Breast epithelium (tissue), 4 donors: ENCODE measurements around the gene DIMT1. TPM values are rescaled to one million over a fixed set of nuclear protein-coding genes. Genes with fewer than 3 reads are reported as not detected.

ENCODE experiments used
- DNase-seq, 2 donors: peaks; one replicate each; pipeline ENCODE4 v3.0.0-alpha.2; 2019; ENCODE audit warnings: low spot score in 2 of 2
- H3K27ac ChIP-seq, 2 donors: fragments of 200-600 bp; sonication (generic) in 1 of 2; one replicate each; pipeline ENCODE4 v1.5.1; 2016 to 2019; ENCODE audit warnings: mild to moderate bottlenecking in 1 of 2
- H3K27me3 ChIP-seq, 2 donors: fragments of 200-600 bp; sonication (generic) in 1 of 2; one replicate each; pipeline versions ENCODE4 v1.5.1 to v1.6.0; 2017 to 2019; ENCODE audit warnings: control low read depth in 1 of 2, mild to moderate bottlenecking in 1 of 2
- H3K36me3 ChIP-seq: fragments of 200-600 bp; one replicate; pipeline ENCODE4 v1.5.1; 2019
- H3K4me1 ChIP-seq, 2 donors: fragments of 200-600 bp; sonication (generic); one replicate each; pipeline ENCODE4 v1.5.1; 2016 to 2019; ENCODE audit warnings: control low read depth in 1 of 2
- H3K4me3 ChIP-seq, 3 donors: fragments of 200-600 bp; sonication (generic); 1 replicate in 2 of 3; 2 replicates in 1 of 3; pipeline ENCODE4 v1.5.1; 2016 to 2019; ENCODE audit warnings: mild to moderate bottlenecking in 3 of 3, moderate library complexity in 2 of 3
- H3K9me3 ChIP-seq, 2 donors: fragments of 200-600 bp; sonication (generic) in 1 of 2; one replicate each; pipeline ENCODE4 v1.5.1; 2016 to 2019; ENCODE audit warnings: control low read depth in 1 of 2
- POLR2A ChIP-seq: fragments of 450-650 bp; IDR thresholded peaks from one replicate; pipeline ENCODE4 v1.6.1; 2016; ENCODE audit warnings: antibody characterized with exemption, mild to moderate bottlenecking, moderate library complexity
- POLR2AphosphoS5 ChIP-seq, 3 donors: sonication (generic); formaldehyde crosslinking; IDR thresholded peaks; one replicate each; pipeline ENCODE4 v1.6.1; 2017; ENCODE audit warnings: antibody characterized with exemption in 3 of 3
- intact Hi-C: fragments of 100-400 bp; cut with DNase I; formaldehyde crosslinking; loops from one replicate; pipeline ENCODE4 v1.15.1; 2023; ENCODE audit warnings: low total_unique reads
- total RNA-seq, 3 donors: library from RNA; depleted of rRNA; stranded (reverse); fragments of >200 nt; gene quantifications; one replicate each; pipeline ENCODE4 v1.1.0, GENCODE V29; 2016
- TF ChIP-seq, protein P1 (sequence below), 3 donors: fragments of 450-650 bp; IDR thresholded peaks; one replicate each; pipeline ENCODE4 v1.5.1; 2016 to 2017; ENCODE audit warnings: antibody characterized with exemption in 3 of 3, mild to moderate bottlenecking in 3 of 3, moderate library complexity in 3 of 3

DIMT1 gene
- total RNA-seq, 3 donors from 2014 or later: 34.5 to 38.3 (median 38.1) TPM

DNA sequence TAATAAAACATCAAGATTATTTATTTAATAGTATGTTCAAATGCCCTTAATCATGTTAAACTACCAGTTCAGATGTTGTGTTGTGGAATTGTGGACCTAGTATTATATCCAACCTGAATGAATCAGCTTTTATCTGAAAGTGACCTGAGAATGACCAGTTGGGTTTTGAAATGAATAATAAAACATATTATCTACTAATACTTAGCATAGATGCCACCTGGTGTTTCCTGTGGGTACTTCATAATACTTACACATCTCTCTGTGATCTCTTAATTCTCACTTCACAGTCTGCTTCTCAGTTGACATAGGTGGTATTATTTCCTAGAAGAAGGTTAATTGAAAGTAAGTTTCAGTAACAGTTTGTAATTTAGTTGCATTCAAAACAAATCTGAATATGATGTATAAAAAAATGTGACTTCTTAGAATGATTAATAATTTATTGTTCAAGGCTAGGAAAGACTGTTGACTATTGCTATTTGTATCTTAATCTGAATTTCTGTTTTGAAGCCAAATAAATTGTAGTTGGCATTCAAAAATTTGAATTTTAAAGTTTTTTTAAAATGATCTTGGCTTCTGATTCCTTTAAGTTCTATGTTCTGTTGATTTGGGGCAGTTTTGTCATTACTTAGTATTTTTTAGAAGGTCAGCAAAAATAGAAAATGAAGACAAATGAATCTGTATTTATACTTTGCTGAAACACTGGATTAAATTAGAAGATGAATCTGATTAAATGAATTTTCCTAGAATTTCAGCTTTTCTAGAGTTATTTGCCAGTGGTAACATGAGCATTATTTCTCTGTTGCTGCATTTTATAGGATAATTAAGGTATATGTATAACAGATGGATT, 49.5 kb downstream of the DIMT1 start:
- Histone ChIP-seq H3K27me3 (no peaks in the 10 kb centered on the region), H3K4me3 (no peak overlapping the region), H3K9me3 (no peaks in the 10 kb centered on the region), H3K36me3 (no peaks in the 10 kb centered on the region), H3K27ac (no peak overlapping the region), H3K4me1 (no peaks in the 10 kb centered on the region)
- intact Hi-C loops: no loop called here
- TF ChIP-seq, protein P1, sequence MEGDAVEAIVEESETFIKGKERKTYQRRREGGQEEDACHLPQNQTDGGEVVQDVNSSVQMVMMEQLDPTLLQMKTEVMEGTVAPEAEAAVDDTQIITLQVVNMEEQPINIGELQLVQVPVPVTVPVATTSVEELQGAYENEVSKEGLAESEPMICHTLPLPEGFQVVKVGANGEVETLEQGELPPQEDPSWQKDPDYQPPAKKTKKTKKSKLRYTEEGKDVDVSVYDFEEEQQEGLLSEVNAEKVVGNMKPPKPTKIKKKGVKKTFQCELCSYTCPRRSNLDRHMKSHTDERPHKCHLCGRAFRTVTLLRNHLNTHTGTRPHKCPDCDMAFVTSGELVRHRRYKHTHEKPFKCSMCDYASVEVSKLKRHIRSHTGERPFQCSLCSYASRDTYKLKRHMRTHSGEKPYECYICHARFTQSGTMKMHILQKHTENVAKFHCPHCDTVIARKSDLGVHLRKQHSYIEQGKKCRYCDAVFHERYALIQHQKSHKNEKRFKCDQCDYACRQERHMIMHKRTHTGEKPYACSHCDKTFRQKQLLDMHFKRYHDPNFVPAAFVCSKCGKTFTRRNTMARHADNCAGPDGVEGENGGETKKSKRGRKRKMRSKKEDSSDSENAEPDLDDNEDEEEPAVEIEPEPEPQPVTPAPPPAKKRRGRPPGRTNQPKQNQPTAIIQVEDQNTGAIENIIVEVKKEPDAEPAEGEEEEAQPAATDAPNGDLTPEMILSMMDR (IDR thresholded peaks at IDR 0.05): peak; percentile 47 to 73 (median 67)
- no peak for TF ChIP-seq POLR2AphosphoS5 (IDR thresholded peaks at IDR 0.05)
- TF ChIP-seq POLR2A: no peak
- no peak for DNase-seq

- no peaks in the 10 kb centered on the region for H3K9me3 ChIP-seq
- DNase-seq: no peak
- H3K27me3 ChIP-seq: no peaks in the 10 kb centered on the region
- no peak for TF ChIP-seq POLR2AphosphoS5 (IDR thresholded peaks at IDR 0.05)
- H3K4me1 ChIP-seq: no peaks in the 10 kb centered on the region
- no peak overlapping the region for H3K27ac ChIP-seq
- no peak overlapping the region for H3K4me3 ChIP-seq
- intact Hi-C loops: no loop called here
- H3K36me3 ChIP-seq: no peaks in the 10 kb centered on the region
These were observed 54.8 kb downstream of the DIMT1 start for GRCh38 chr5:62348723-62349481.

DNA sequence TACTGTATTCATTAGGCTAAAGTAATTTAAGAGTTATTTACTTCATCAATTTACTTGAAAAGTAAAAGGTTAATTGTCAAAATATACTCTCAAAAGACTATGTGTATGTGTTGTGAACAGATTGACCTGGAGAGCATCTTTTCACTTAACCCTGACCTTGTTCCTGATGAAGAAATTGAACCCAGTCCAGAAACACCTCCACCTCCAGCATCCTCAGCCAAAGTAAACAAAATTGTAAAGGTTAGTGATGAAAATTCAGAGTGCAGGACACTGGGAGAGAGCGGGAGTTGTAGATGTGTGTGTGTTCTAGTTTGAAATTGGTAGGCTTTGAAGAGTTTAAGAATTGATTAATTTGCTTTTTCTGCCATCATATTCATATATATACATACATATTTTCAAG, 55.8 kb downstream of the DIMT1 start:
- no peak overlapping the region for H3K4me3 ChIP-seq
- TF ChIP-seq POLR2AphosphoS5 (IDR thresholded peaks at IDR 0.05) (no peak), POLR2A (no peak)
- TF ChIP-seq, protein P1 (IDR thresholded peaks at IDR 0.05): no peak
- intact Hi-C loops: no loop called here
- H3K4me1 ChIP-seq: no peaks in the 10 kb centered on the region
- H3K36me3 ChIP-seq: no peaks in the 10 kb centered on the region
- no peaks in the 10 kb centered on the region for H3K27me3 ChIP-seq
- H3K27ac ChIP-seq: no peak overlapping the region
- no peaks in the 10 kb centered on the region for H3K9me3 ChIP-seq
- no peak for DNase-seq

GRCh38 chr5:62346748-62347147, 57.0 kb downstream of the DIMT1 start:
- H3K27me3 ChIP-seq: no peaks in the 10 kb centered on the region
- intact Hi-C loops: no loop called here

DNA sequence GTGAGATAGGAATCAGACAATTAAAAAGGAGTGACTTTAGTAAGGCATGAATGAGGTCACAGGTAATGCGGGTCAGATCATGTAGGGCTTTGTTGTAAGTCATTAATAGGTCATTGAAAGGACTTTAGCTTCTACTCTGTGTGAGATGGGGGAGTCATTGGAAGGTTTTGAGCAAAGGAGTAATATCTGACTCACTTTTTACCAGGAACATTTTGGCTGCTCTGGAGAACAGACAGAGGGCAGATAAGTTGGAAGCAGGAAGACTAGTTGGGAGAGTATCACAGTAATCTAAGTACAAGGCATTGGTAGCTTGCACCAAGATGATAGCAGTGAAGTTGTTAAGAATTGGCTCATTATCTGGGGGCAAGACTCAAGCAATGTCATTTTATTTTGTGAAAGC, 60.3 kb downstream of the DIMT1 start:
- intact Hi-C loops: no loop called here

More at GRCh38 chr5:62346748-62347147, 57.0 kb downstream of the DIMT1 start:
- TF ChIP-seq POLR2A: no peak
- TF ChIP-seq, protein P1 (IDR thresholded peaks at IDR 0.05): no peak
- no peak for TF ChIP-seq POLR2AphosphoS5 (IDR thresholded peaks at IDR 0.05)
- Histone ChIP-seq H3K4me3 (no peak overlapping the region), H3K9me3 (no peaks in the 10 kb centered on the region), H3K36me3 (no peaks in the 10 kb centered on the region), H3K4me1 (no peaks in the 10 kb centered on the region), H3K27ac (no peak overlapping the region)
- DNase-seq: no peak

More for the DNA sequence above, 60.3 kb downstream of the DIMT1 start:
- TF ChIP-seq POLR2AphosphoS5 (IDR thresholded peaks at IDR 0.05) (no peak), POLR2A (no peak)
- TF ChIP-seq, protein P1 (IDR thresholded peaks at IDR 0.05): no peak
- Histone ChIP-seq H3K4me3 (no peak overlapping the region), H3K9me3 (no peaks in the 10 kb centered on the region), H3K27ac (no peak overlapping the region), H3K36me3 (no peaks in the 10 kb centered on the region), H3K27me3 (no peaks in the 10 kb centered on the region), H3K4me1 (no peaks in the 10 kb centered on the region)
- DNase-seq: no peak
